ENCODE data around the gene L3MBTL1. TPM values are rescaled to one million over a fixed set of nuclear protein-coding genes. Genes with fewer than 3 reads are reported as not detected.
A peak's percentile ranks its signal among the peaks of the same experiment; 100 is the strongest.

The L3MBTL1 gene
- total RNA-seq: 10.5 TPM
- long read RNA-seq, partial matches to known transcripts: 5 of 11 reads
- long read RNA-seq, other reads (novel, unspliced or antisense): 6 of 11 reads

- no peaks in the 10 kb centered on the region for H3K36me3 ChIP-seq
- intact Hi-C loops (cut with DNase I): no loop called here
- TF ChIP-seq, protein P1, sequence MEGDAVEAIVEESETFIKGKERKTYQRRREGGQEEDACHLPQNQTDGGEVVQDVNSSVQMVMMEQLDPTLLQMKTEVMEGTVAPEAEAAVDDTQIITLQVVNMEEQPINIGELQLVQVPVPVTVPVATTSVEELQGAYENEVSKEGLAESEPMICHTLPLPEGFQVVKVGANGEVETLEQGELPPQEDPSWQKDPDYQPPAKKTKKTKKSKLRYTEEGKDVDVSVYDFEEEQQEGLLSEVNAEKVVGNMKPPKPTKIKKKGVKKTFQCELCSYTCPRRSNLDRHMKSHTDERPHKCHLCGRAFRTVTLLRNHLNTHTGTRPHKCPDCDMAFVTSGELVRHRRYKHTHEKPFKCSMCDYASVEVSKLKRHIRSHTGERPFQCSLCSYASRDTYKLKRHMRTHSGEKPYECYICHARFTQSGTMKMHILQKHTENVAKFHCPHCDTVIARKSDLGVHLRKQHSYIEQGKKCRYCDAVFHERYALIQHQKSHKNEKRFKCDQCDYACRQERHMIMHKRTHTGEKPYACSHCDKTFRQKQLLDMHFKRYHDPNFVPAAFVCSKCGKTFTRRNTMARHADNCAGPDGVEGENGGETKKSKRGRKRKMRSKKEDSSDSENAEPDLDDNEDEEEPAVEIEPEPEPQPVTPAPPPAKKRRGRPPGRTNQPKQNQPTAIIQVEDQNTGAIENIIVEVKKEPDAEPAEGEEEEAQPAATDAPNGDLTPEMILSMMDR (IDR thresholded peaks at IDR 0.05): no peak
- H3K27me3 ChIP-seq (ENCODE audit: low read depth): peaks cover 30% of the 10 kb centered on the region
- no peaks in the 10 kb centered on the region for H3K9me3 ChIP-seq
- H3K27ac ChIP-seq: no peak within 1 kb of the TSS
- H3K4me3 ChIP-seq: peak within 1 kb of the TSS; percentile 66
- peak; percentile 91 to 92 for ATAC-seq
- no peaks in the 10 kb centered on the region for H3K4me1 ChIP-seq
- DNase-seq: peak; percentile 74
Measured at GRCh38 chr20:43507150-43508080, at the start of gene L3MBTL1. Gene L3MBTL1, plus strand, starts transcription at chr20:43507697. Its CDS starts 5,807 bp downstream, at chr20:43513504.

- H3K36me3 ChIP-seq: peaks cover 46% of the 10 kb centered on the region
- peak overlapping the region; percentile 83 for H3K4me3 ChIP-seq
- DNase-seq: no peak
- peak overlapping the region; percentile 99 for H3K27ac ChIP-seq
- H3K9me3 ChIP-seq: no peaks in the 10 kb centered on the region
- ATAC-seq: no peak
- no peaks in the 10 kb centered on the region for H3K27me3 ChIP-seq (ENCODE audit: low read depth)
- H3K4me1 ChIP-seq: peaks cover 36% of the 10 kb centered on the region
- intact Hi-C loops (cut with DNase I): no loop called here
- TF ChIP-seq, protein P1 (IDR thresholded peaks at IDR 0.05): no peak
Measured at GRCh38 chr20:43458422-43458924, 49.0 kb upstream of the L3MBTL1 start.

GRCh38 chr20:43459022-43459942 lies 48.2 kb upstream of the L3MBTL1 start:
- peaks cover 54% of the 10 kb centered on the region for H3K36me3 ChIP-seq
- H3K4me3 ChIP-seq: peak overlapping the region; percentile 83
- peaks cover 41% of the 10 kb centered on the region for H3K4me1 ChIP-seq
- H3K27ac ChIP-seq: no peak overlapping the region
- no peaks in the 10 kb centered on the region for H3K27me3 ChIP-seq (ENCODE audit: low read depth)
- intact Hi-C loops (cut with DNase I): no loop called here
- DNase-seq: no peak
- ATAC-seq: no peak
- TF ChIP-seq, protein P1 (IDR thresholded peaks at IDR 0.05): no peak
- H3K9me3 ChIP-seq: no peaks in the 10 kb centered on the region

GRCh38 chr20:43460172-43460829 lies 47.2 kb upstream of the L3MBTL1 start:
- intact Hi-C loops (cut with DNase I): no loop called here
- TF ChIP-seq, protein P1 (IDR thresholded peaks at IDR 0.05): no peak
- H3K4me1 ChIP-seq: peaks cover 41% of the 10 kb centered on the region
- ATAC-seq: no peak
- no peaks in the 10 kb centered on the region for H3K9me3 ChIP-seq
- H3K27ac ChIP-seq: no peak overlapping the region
- no peak for DNase-seq
- H3K36me3 ChIP-seq: peaks cover 64% of the 10 kb centered on the region
- H3K27me3 ChIP-seq (ENCODE audit: low read depth): no peaks in the 10 kb centered on the region
- no peak overlapping the region for H3K4me3 ChIP-seq

DNA sequence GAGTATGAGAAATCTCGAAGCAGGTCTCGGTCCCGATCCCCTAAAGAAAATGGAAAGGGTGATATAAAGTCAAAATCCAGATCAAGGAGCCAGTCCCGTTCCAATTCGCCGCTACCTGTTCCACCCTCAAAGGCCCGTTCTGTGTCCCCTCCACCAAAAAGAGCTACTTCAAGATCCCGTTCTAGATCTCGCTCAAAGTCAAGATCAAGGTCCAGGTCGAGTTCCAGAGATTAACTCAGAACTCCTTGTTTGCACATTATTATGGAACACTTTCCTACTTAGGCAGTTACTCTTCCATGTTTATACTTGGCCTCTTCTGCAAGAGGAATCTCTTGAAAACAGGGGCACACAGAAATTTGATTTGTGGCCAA lies 46.7 kb upstream of the L3MBTL1 start:
- intact Hi-C loops (cut with DNase I): no loop called here
- peaks cover 69% of the 10 kb centered on the region for H3K36me3 ChIP-seq
- H3K27ac ChIP-seq: no peak overlapping the region
- peaks cover 41% of the 10 kb centered on the region for H3K4me1 ChIP-seq
- ATAC-seq: no peak
- H3K4me3 ChIP-seq: no peak overlapping the region
- TF ChIP-seq, protein P1 (IDR thresholded peaks at IDR 0.05): no peak
- DNase-seq: no peak
- no peaks in the 10 kb centered on the region for H3K9me3 ChIP-seq
- H3K27me3 ChIP-seq (ENCODE audit: low read depth): no peaks in the 10 kb centered on the region

Measured in lower lobe of right lung (tissue), 2 donors.